GM23248 (cell line): ENCODE results near the gene NCCRP1. TPM values are rescaled to one million over a fixed set of nuclear protein-coding genes. Genes with fewer than 3 reads are reported as not detected.

Experiments
- DNase-seq: peaks from one replicate; pipeline ENCODE4 v3.0.0-alpha.2; 2015
- H2AFZ ChIP-seq: fragments of 200-600 bp; sonication (generic); 2 replicates; pipeline ENCODE4 v1.6.1; 2016; ENCODE audit warnings: antibody characterized with exemption
- H3F3A ChIP-seq: fragments of 200-600 bp; sonication (generic); 2 replicates; pipeline ENCODE4 v1.6.1; 2016; ENCODE audit warnings: mild to moderate bottlenecking, antibody characterized with exemption, mixed run types; ENCODE audit not compliant: insufficient read depth
- H3K27ac ChIP-seq: fragments of 200-600 bp; sonication (generic); 2 replicates; pipeline ENCODE4 v1.5.1; 2016; ENCODE audit warnings: mild to moderate bottlenecking
- H3K27me3 ChIP-seq: fragments of 200-600 bp; sonication (generic); replicated peaks from 2 replicates; pipeline ENCODE4 v1.6.1; 2016; ENCODE audit warnings: mild to moderate bottlenecking; ENCODE audit not compliant: insufficient read depth
- H3K36me3 ChIP-seq: fragments of 200-600 bp; sonication (generic); 2 replicates; pipeline ENCODE4 v1.6.1; 2016; ENCODE audit warnings: low read depth, mild to moderate bottlenecking
- H3K4me1 ChIP-seq: fragments of 200-600 bp; sonication (generic); 2 replicates; pipeline ENCODE4 v1.6.1; 2016; ENCODE audit warnings: mild to moderate bottlenecking; ENCODE audit not compliant: insufficient read depth
- H3K4me2 ChIP-seq: fragments of 200-600 bp; sonication (generic); one replicate; pipeline ENCODE4 v1.6.1; 2016; ENCODE audit warnings: mild to moderate bottlenecking; ENCODE audit not compliant: unreplicated experiment
- H3K4me3 ChIP-seq: fragments of 200-600 bp; sonication (generic); 2 replicates; pipeline ENCODE4 v1.5.1; 2016; ENCODE audit warnings: mild to moderate bottlenecking
- H3K79me2 ChIP-seq: fragments of 200-600 bp; sonication (generic); 2 replicates; pipeline ENCODE4 v1.6.1; 2016; ENCODE audit warnings: mild to moderate bottlenecking; ENCODE audit not compliant: insufficient read depth
- H3K9ac ChIP-seq: fragments of 200-600 bp; sonication (generic); 2 replicates; pipeline ENCODE4 v1.6.1; 2016; ENCODE audit warnings: mild to moderate bottlenecking
- H3K9me2 ChIP-seq: fragments of 200-600 bp; sonication (generic); 2 replicates; pipeline ENCODE4 v1.6.1; 2016; ENCODE audit warnings: mixed run types, mild to moderate bottlenecking, moderate library complexity; ENCODE audit not compliant: insufficient read depth
- H3K9me3 ChIP-seq: fragments of 200-600 bp; sonication (generic); one replicate; pipeline ENCODE4 v1.6.1; 2017; ENCODE audit warnings: low read depth
- H4K20me1 ChIP-seq: fragments of 200-600 bp; sonication (generic); 2 replicates; pipeline ENCODE4 v1.6.0; 2016; ENCODE audit not compliant: insufficient read depth
- EZH2 ChIP-seq: fragments of 200-600 bp; sonication (generic); IDR thresholded peaks from 2 replicates; pipeline ENCODE4 v1.6.1; 2018; ENCODE audit warnings: antibody characterized with exemption, mild to moderate bottlenecking; ENCODE audit not compliant: insufficient read depth, poor library complexity, severe bottlenecking
- EZH2phosphoT487 ChIP-seq: fragments of 200-600 bp; sonication (generic); IDR thresholded peaks from 2 replicates; pipeline ENCODE4 v1.6.1; 2018; ENCODE audit warnings: antibody characterized with exemption, moderate library complexity, mild to moderate bottlenecking, low read depth; ENCODE audit not compliant: insufficient read depth
- WGBS, 2 experiments: methylation state at CpG; one replicate each; pipeline ENCODE4 v1.1.6; 2015 to 2017; ENCODE audit warnings: low lambda C conversion rate in 2 of 2, low coverage in 1 of 2; ENCODE audit errors: missing lambda C conversion rate in 2 of 2; 5-methylcytosine and 5-hydroxymethylcytosine counted together
- in situ Hi-C: fragments of 300-500 bp; cut with MboI; formaldehyde crosslinking; loops from 2 replicates; pipeline ENCODE4 v1.15.0; 2020
- polyA plus RNA-seq: library from polyadenylated mRNA; unstranded; fragments of >200 nt; fragmentation: Nextera tagmentation; extraction: Ambion mirVana; gene quantifications from 2 replicates; pipeline ENCODE4 v1.2.1, GENCODE V29; 2016
- total RNA-seq: library from RNA; depleted of rRNA; stranded (reverse); fragments of >200 nt; shearing (Covaris generic); gene quantifications from 2 replicates; pipeline ENCODE4 v1.2.3, GENCODE V29; 2014

The NCCRP1 gene
- total and polyA plus RNA-seq, 2 experiments from 2014 or later = not detected

DNA sequence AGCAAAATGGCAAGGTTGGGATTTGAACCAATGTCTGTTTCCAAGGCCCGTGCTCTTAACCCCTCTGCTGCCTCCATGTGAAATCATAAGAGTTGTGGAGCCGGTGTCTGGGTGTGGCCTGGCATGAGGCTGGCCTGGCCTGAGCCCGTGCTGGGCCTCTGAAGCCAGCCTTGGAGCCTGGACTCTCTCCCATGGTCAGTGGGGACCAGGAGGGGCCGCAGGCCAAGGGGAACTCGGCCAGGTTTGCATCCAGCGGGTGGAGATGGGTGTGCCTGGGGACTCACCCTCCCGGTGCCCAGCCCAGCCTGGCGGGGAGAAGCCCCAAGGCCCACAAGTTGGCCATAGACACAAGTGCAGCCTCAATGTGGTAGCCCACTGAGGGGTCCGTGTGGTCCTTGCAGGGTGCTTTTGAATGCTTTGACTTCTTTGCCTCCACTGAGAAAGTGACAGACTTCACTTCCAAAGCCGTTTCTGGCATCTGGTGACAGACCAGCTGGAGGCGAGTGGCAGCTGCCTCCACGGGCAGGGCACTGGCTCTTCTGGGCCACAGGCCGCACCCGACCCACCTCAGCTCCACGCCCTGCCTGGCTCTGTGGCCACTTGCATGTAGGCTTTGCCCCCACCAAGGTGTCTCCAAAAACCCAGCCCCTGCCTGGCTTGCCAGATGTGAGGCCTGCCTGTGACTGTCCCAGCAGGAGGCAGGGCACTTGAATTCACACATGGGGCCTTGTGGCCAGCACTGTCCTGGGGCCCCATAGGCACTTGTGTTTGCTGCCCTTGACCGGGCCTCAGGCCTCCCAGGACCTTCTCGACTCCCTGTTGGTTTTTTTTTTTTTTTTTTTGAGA, 26.2 kb upstream of the NCCRP1 start:
- H3K4me2 ChIP-seq = no peak overlapping the region
- no peaks in the 10 kb centered on the region for H3F3A ChIP-seq
- no peaks in the 10 kb centered on the region for H3K36me3 ChIP-seq
- H3K9me2 ChIP-seq = no peaks in the 10 kb centered on the region
- no peak overlapping the region for H3K9ac ChIP-seq
- H3K27ac ChIP-seq = no peak overlapping the region
- DNase-seq = no peak
- no peaks in the 10 kb centered on the region for H3K27me3 ChIP-seq
- no peaks in the 10 kb centered on the region for H3K9me3 ChIP-seq
- WGBS, 2 experiments = 57 to 60% methylated on average over 17 of the region's 17 CpGs
- H4K20me1 ChIP-seq = no peaks in the 10 kb centered on the region
- no peak overlapping the region for H2AFZ ChIP-seq
- H3K4me1 ChIP-seq = no peaks in the 10 kb centered on the region
- in situ Hi-C loops = no loop called here
- no peak overlapping the region for H3K4me3 ChIP-seq
- H3K79me2 ChIP-seq = peaks cover 8% of the 10 kb centered on the region
- no peak for TF ChIP-seq EZH2phosphoT487
- no peak for TF ChIP-seq EZH2

- no peaks in the 10 kb centered on the region for H3F3A ChIP-seq
- DNase-seq = no peak
- no peaks in the 10 kb centered on the region for H3K36me3 ChIP-seq
- no peak overlapping the region for H3K4me2 ChIP-seq
- TF ChIP-seq EZH2 (no peak), EZH2phosphoT487 (no peak)
- WGBS, 2 experiments = 79 to 80% methylated on average over 15 to 27 of the region's 27 CpGs
- H3K79me2 ChIP-seq = no peaks in the 10 kb centered on the region
- no peaks in the 10 kb centered on the region for H3K9me3 ChIP-seq
- no peak overlapping the region for H3K27ac ChIP-seq
- H3K9ac ChIP-seq = no peak overlapping the region
- no peak overlapping the region for H2AFZ ChIP-seq
- in situ Hi-C loops = no loop called here
- H4K20me1 ChIP-seq = no peaks in the 10 kb centered on the region
- H3K9me2 ChIP-seq = no peaks in the 10 kb centered on the region
- H3K4me3 ChIP-seq = no peak overlapping the region
- H3K4me1 ChIP-seq = no peaks in the 10 kb centered on the region
- no peaks in the 10 kb centered on the region for H3K27me3 ChIP-seq
Observed at GRCh38 chr19:39171479-39172465, 25.0 kb upstream of the NCCRP1 start.

DNA sequence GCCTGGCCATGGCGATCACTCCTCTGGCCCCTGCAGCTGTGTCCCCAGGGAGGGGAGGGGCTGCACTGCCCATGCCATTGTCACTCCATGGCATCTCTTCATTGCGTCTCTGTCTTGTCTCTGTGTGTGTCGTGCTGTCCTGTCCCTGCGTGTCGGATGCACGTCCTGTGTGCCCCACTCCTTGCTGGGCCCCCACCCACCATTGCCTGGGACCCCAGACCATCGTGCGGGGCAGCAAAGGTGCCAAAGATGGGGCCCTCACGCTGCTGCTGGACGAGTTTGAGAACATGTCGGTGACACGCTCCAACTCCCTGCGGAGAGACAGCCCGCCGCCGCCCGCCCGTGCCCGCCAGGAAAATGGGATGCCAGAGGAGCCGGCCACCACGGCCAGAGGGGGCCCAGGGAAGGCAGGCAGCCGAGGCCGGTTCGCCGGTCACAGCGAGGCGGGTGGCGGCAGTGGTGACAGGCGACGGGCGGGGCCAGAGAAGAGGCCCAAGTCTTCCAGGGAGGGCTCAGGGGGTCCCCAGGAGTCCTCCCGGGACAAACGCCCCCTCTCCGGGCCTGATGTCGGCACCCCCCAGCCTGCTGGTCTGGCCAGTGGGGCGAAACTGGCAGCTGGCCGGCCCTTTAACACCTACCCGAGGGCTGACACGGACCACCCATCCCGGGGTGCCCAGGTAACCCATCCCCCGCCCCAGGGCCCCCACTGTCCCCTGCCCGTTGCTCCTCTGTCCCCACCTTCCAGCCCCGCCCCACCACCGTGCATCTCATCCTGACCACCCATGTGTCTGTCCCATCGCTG, 23.9 kb upstream of the NCCRP1 start:
- Histone ChIP-seq H3K27me3 (no peaks in the 10 kb centered on the region), H2AFZ (no peak overlapping the region), H4K20me1 (no peaks in the 10 kb centered on the region), H3K9ac (no peak overlapping the region), H3K4me1 (no peaks in the 10 kb centered on the region), H3K9me3 (no peaks in the 10 kb centered on the region), H3K4me2 (no peak overlapping the region), H3K9me2 (no peaks in the 10 kb centered on the region), H3F3A (no peaks in the 10 kb centered on the region), H3K4me3 (no peak overlapping the region), H3K36me3 (no peaks in the 10 kb centered on the region; the same call in 1 of the 2 replicates), H3K79me2 (no peaks in the 10 kb centered on the region), H3K27ac (no peak overlapping the region)
- in situ Hi-C loops = no loop called here
- TF ChIP-seq EZH2 = no peak
- TF ChIP-seq EZH2phosphoT487 = no peak
- no peak for DNase-seq
- 91 to 96% methylated on average over 23 to 40 of the region's 45 CpGs for WGBS, 2 experiments
